GM20000 (cell line): ENCODE data around the gene C4BPA.

Source experiments
- DNase-seq: peaks from one replicate; pipeline ENCODE4 v3.0.0; 2012; ENCODE audit warnings: low spot score
- CTCF ChIP-seq: IDR thresholded peaks from 2 replicates; pipeline ENCODE4 v1.5.1; 2012; ENCODE audit warnings: mild to moderate bottlenecking, control low read depth; ENCODE audit errors: extremely low read depth, missing control alignments

The C4BPA gene

DNA sequence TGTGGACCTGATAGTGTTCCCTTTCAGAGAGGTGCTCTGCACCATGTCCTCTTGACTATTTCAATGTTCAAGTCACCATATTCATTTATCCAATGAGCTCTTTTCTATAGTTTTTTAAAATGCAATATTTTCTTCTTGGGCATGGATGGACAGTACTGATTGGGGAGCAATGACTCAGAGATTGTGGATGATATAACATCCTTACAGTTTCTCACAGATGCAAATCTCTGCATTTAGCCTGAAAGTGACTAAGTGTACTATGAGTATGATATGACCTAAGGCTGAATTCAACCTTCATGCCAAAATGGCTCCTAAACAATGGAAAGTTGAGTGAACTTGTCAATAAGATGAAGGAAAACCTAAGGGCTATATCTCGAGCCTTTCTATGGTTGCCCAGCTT is 36.5 kb downstream of the C4BPA start:
- no peak for TF ChIP-seq CTCF

GRCh38 chr1:207145401-207146058 is 41.5 kb downstream of the C4BPA start:
- no peak for DNase-seq
- no peak for TF ChIP-seq CTCF

More for the DNA sequence above, 36.5 kb downstream of the C4BPA start:
- DNase-seq, result no peak

DNA sequence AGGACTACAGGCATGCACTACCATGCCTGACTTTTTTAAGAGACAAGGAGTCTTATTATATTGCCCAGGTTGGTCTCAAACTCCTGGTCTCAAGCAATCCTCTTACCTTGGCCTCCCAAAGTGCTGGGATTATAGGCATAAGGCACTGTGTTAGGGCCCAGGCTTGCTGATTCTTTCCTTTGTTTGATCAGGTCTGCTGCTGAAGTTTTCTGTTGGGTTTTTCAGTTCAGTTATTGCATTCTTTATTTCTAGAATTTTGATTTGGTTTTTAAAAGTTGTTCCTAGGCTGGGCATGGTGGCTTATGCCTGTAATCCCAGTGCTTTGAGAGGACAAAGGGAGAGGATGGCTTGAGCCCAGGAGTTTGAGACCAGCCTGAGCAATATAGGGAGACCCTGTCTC is 47.9 kb downstream of the C4BPA start:
- TF ChIP-seq CTCF, result no peak
- no peak for DNase-seq

DNA sequence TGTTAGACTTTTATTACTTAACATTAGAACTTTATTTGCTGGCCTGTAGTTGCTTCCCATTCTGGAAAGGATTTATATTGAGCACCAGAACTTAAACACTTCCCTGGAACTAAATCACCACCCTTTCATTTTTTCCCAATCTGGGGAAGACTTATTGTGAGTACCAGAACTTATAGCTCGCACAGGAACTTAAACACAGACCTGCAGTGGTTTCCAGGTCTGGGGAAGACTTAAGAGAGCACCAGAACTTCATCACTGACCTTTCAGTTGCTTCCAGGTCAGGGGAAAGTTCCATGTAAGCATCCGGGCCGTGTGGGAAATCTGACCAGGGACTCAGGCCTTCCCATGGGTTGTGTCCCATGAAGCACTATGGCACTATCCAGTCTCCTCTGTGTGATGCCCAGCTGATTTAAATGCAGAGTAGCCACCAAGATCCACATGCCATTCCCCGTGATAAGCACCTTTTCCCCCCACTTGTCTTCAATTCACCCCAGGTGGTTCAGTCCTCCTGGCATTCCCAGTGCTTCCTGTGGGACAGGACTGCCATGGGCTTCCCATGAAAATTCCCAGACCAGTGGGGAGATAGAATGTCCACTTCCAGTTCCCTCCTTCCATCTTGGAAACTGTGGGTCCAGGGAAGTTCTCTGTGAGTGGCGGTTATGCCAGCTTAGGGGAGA is 48.9 kb downstream of the C4BPA start:
- DNase-seq, result no peak
- no peak for TF ChIP-seq CTCF

DNA sequence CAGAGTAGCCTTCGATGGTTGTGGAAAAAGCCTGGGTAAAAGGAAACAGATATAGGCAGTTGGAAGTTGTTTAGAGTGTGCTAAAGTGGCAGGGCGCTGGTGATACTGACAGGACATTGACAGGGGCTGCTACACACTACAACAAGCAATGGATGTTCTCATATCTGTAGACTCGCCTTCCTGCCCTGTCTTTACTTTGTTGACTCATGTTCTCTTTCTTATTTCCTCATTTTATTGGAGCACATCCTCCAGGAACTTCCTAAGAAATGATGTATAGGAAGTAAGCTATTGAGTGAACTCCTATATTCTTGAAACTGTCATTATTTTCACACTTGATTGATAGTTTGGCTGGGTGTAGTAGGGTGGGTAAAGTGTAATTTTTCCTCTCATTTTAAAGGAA is 51.0 kb downstream of the C4BPA start:
- DNase-seq, result no peak
- no peak for TF ChIP-seq CTCF

GRCh38 chr1:207156095-207156494 is 52.1 kb downstream of the C4BPA start:
- TF ChIP-seq CTCF, result no peak
- no peak for DNase-seq

DNA sequence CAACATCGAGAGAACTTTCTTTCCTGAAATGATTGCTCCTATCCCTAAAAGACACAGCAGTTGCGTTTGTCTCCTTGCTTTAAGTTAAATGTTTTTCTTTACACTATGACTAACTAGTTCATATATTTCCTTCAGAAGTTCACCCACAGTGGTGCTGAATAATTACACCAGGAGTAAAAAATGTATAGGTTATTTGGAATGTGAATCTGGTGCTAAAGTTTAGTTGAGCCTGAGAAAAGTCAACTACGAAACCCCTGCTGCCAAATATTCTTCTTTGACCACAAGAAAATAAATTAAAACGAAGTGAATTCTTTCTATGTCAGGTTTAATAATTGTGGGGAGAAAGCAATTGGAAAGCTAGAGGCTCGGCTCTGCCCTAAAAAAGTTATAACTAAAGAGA is 52.8 kb downstream of the C4BPA start:
- no peak for TF ChIP-seq CTCF

More for the DNA sequence above, 52.8 kb downstream of the C4BPA start:
- no peak for DNase-seq
